GM12891 (cell line): ENCODE measurements around the gene PELI2.

ENCODE experiments used
- POLR2A ChIP-seq: IDR thresholded peaks from 2 replicates; pipeline ENCODE4 v1.6.1; 2011; ENCODE audit warnings: low read depth, low read length, control low read depth
- POLR2AphosphoS5 ChIP-seq: IDR thresholded peaks from 2 replicates; pipeline ENCODE4 v1.6.1; 2011; ENCODE audit warnings: low read depth, low read length, control low read depth
- SPI1 ChIP-seq: IDR thresholded peaks from 2 replicates; pipeline ENCODE4 v1.6.1; 2011; ENCODE audit warnings: low read depth, low read length, control low read depth
- TAF1 ChIP-seq: IDR thresholded peaks from 2 replicates; pipeline ENCODE4 v1.6.1; 2011; ENCODE audit warnings: low read depth, low read length, control low read depth

GRCh38 chr14:56282179-56282578 lies 164.0 kb downstream of the PELI2 start:
- TF ChIP-seq POLR2AphosphoS5, result no peak
- no peak for TF ChIP-seq TAF1
- no peak for TF ChIP-seq POLR2A
- TF ChIP-seq SPI1, result no peak
